Measurements from ENCODE around the gene CUTA.

CUTA gene

GRCh38 chr6:33456156-33456555 is 38.2 kb upstream of the CUTA start:
- peaks cover 0 to 23% of the 10 kb centered on the region in 2 experiments; a peak in 1 of 3 replicates for H3K36me3 ChIP-seq (ENCODE audit: control insufficient read depth in 2 of 2, insufficient read depth in 1 of 2, low read length in 2 of 2)
- ChIA-PET POLR2A (no interaction called here), CTCF (interaction anchor here (0.8 kb wide), 1 partner anchor 32 kb away, joined by 3 read pairs; no protein-coding TSS in a partner anchor)
- no peak overlapping the region for H3K4me3 ChIP-seq (ENCODE audit: low read depth, low read length)
- TF ChIP-seq ZNF560 (tag by site-specific recombination; IDR thresholded peaks at IDR 0.05; ENCODE audit: borderline replicate concordance), result no peak
- TF ChIP-seq ZBTB10 (tag by site-specific recombination; IDR thresholded peaks at IDR 0.05), result no peak
- TF ChIP-seq ZNF792 (tag by site-specific recombination; IDR thresholded peaks at IDR 0.05), result no peak
- TF ChIP-seq ZNF777 (tag by site-specific recombination; IDR thresholded peaks at IDR 0.05; ENCODE audit: borderline replicate concordance), result no peak
- no peak for TF ChIP-seq ZNF175 (tag by site-specific recombination; IDR thresholded peaks at IDR 0.05)
- TF ChIP-seq PBX3 (CRISPR knock-in tag; IDR thresholded peaks at IDR 0.05), result no peak
- TF ChIP-seq, protein P1, sequence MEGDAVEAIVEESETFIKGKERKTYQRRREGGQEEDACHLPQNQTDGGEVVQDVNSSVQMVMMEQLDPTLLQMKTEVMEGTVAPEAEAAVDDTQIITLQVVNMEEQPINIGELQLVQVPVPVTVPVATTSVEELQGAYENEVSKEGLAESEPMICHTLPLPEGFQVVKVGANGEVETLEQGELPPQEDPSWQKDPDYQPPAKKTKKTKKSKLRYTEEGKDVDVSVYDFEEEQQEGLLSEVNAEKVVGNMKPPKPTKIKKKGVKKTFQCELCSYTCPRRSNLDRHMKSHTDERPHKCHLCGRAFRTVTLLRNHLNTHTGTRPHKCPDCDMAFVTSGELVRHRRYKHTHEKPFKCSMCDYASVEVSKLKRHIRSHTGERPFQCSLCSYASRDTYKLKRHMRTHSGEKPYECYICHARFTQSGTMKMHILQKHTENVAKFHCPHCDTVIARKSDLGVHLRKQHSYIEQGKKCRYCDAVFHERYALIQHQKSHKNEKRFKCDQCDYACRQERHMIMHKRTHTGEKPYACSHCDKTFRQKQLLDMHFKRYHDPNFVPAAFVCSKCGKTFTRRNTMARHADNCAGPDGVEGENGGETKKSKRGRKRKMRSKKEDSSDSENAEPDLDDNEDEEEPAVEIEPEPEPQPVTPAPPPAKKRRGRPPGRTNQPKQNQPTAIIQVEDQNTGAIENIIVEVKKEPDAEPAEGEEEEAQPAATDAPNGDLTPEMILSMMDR (tag by site-specific recombination; IDR thresholded peaks at IDR 0.05), result no peak
- TF ChIP-seq ZNF544 (tag by site-specific recombination; IDR thresholded peaks at IDR 0.05), result no peak
- no peak for TF ChIP-seq ZNF433 (tag by site-specific recombination; IDR thresholded peaks at IDR 0.05; ENCODE audit: low read depth)
- no peak for TF ChIP-seq ZNF248 (tag by site-specific recombination; IDR thresholded peaks at IDR 0.05)
- TF ChIP-seq HOXA7 (CRISPR knock-in tag; IDR thresholded peaks at IDR 0.05; ENCODE audit: borderline replicate concordance), result no peak
- no peak for TF ChIP-seq ZBTB48 (tag by site-specific recombination; IDR thresholded peaks at IDR 0.05)
- no peak for TF ChIP-seq ZBTB21 (tag by site-specific recombination; IDR thresholded peaks at IDR 0.05)
- no peak for TF ChIP-seq ZNF600 (tag by site-specific recombination; IDR thresholded peaks at IDR 0.05)
- no peak for TF ChIP-seq ZFP3 (tag by site-specific recombination; IDR thresholded peaks at IDR 0.05; ENCODE audit: low read depth)
- TF ChIP-seq, protein P2, sequence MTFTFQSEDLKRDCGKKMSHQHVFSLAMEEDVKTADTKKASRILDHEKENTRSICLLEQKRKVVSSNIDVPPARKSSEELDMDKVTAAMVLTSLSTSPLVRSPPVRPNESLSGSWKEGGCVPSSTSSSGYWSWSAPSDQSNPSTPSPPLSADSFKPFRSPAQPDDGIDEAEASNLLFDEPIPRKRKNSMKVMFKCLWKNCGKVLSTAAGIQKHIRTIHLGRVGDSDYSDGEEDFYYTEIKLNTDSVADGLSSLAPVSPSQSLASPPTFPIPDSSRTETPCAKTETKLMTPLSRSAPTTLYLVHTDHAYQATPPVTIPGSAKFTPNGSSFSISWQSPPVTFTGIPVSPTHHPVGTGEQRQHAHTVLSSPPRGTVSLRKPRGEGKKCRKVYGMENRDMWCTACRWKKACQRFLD (tag by site-specific recombination; IDR thresholded peaks at IDR 0.05), result no peak
- TF ChIP-seq, protein P3, sequence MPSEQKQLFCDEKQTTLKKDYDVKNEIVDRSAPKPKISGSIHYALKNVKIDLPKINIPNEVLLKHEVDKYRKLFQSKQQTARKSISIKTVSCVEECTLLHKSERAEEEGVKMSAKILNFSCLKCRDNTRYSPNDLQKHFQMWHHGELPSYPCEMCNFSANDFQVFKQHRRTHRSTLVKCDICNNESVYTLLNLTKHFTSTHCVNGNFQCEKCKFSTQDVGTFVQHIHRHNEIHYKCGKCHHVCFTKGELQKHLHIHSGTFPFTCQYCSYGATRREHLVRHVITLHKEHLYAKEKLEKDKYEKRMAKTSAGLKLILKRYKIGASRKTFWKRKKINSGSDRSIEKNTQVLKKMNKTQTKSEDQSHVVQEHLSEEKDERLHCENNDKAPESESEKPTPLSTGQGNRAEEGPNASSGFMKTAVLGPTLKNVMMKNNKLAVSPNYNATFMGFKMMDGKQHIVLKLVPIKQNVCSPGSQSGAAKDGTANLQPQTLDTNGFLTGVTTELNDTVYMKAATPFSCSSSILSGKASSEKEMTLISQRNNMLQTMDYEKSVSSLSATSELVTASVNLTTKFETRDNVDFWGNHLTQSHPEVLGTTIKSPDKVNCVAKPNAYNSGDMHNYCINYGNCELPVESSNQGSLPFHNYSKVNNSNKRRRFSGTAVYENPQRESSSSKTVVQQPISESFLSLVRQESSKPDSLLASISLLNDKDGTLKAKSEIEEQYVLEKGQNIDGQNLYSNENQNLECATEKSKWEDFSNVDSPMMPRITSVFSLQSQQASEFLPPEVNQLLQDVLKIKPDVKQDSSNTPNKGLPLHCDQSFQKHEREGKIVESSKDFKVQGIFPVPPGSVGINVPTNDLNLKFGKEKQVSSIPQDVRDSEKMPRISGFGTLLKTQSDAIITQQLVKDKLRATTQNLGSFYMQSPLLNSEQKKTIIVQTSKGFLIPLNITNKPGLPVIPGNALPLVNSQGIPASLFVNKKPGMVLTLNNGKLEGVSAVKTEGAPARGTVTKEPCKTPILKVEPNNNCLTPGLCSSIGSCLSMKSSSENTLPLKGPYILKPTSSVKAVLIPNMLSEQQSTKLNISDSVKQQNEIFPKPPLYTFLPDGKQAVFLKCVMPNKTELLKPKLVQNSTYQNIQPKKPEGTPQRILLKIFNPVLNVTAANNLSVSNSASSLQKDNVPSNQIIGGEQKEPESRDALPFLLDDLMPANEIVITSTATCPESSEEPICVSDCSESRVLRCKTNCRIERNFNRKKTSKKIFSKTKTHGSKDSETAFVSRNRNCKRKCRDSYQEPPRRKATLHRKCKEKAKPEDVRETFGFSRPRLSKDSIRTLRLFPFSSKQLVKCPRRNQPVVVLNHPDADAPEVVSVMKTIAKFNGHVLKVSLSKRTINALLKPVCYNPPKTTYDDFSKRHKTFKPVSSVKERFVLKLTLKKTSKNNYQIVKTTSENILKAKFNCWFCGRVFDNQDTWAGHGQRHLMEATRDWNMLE (tag by site-specific recombination; conservative IDR thresholded peaks at IDR 0.05; ENCODE audit: low read depth), result no peak
- no peak for TF ChIP-seq ZNF473 (tag by site-specific recombination; IDR thresholded peaks at IDR 0.05)
- TF ChIP-seq ZNF645 (tag by site-specific recombination; IDR thresholded peaks at IDR 0.05), result no peak
- TF ChIP-seq ZNF354C (tag by site-specific recombination; IDR thresholded peaks at IDR 0.05; ENCODE audit: borderline replicate concordance, low read depth), result no peak
- H3K9me3 ChIP-seq (ENCODE audit: control insufficient read depth, insufficient read depth, low read depth, low read length), result no peaks in the 10 kb centered on the region
- H3K4me1 ChIP-seq (ENCODE audit: control insufficient read depth, insufficient read depth, low read length), result 0 out of 2 replicates have a peak, but pooled peaks cover 3% of the 10 kb centered on the region
- H3K27ac ChIP-seq (ENCODE audit: extremely low read depth, low read depth, low read length), result no peak overlapping the region

Data from HEK293 (cell line).